Stimulated activated CD4-positive, alpha-beta T cell treated with anti-CD3 and anti-CD28 coated beads, Interleukin-2, amount 100 ng/mL, for 48 hours (primary cell): ENCODE measurements around the gene NAA35.
A peak's percentile ranks its signal among the peaks of the same experiment; 100 is the strongest.
"Not testable (repeated sequence)": the region's sequence is repeated elsewhere in the genome, so short reads cannot be mapped to it uniquely, and the experiment has no call there.

Experiments used
- DNase-seq, 2 donors: peaks; one replicate each; pipeline ENCODE4 v3.0.0-alpha.2; 2020

The NAA35 gene

DNA sequence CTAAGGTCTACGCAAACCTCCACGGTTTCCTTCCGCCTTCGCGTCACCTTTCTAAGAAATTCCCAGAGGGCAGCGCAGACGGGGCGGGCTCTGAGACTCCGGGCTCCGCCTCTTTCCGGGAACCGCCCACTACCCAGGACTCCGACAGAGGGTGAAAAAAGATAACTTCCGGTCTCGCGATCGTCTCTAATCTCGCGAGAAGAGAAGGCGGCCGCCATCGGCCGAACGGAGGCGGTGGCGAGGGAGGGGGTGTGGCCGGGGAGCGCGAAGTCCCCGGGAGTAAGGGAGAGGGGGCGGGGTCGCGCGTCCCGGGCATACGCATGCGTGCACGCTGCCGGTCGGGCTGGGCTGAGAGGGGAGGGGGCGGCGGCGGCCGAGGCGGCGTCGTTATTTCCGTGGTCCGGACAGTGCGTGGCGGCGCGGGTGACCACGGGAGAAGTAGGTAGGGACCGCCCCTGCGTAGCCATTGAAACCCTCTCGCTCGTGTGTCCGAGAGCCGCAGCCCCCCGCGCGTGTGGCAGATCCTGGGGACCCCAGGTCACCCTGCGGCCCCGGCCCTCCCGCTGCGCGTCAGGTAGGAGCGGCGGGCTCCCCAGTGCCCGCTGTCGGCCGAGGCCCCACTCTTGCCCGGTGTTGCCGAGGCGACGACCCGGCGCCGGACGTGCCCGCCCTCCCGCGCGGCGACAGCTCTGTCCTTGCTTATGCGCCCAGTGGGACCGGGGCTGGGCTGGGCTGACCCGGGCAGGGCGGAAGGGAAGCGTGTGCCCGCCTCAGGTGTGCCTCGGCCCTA is at the start of gene NAA35:
Gene NAA35, plus strand, starts transcription at position 315 of the 790 bp plus-strand sequence. CDS start 1,014 bp downstream, outside the sequence.
- peak; percentile 98 to 99 for DNase-seq

DNA sequence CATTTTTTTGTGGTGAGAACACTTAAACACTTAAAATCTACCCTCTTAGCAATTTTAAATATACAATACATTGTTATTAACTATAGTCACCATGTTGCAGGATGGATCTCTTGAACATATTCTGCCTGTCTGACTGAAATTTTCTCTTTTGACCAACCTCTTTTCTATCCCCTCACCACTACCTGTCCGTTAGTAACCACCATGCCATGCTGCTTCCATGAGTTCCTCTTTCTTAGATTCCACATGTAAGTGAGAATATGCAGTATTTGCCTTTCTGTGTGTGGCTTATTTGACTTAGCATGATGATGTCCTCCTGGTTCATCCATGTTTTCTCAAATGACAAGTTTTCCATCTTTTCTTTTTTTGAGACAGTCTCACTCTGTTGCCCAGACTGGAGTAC is 48.5 kb upstream of the NAA35 start:
- no peak for DNase-seq

DNA sequence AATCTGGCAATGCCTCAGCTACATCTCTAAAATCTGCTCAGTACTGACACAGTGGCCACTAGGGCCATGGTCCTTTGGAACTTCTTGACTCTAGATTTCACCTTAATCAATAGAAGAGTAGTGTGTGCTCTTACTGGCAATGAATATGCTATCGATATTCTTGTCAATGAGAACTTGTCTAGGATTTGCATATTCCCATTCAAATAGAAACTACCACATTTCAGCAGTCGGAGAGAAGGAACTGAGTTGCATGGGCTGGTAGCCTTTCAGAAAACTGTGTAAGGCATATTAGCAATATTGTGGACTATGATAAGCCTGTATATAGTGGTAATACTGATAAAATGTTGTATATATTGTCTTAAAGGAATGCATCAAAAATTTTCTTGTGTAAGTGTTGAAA is 45.3 kb upstream of the NAA35 start:
- no peak for DNase-seq

DNA sequence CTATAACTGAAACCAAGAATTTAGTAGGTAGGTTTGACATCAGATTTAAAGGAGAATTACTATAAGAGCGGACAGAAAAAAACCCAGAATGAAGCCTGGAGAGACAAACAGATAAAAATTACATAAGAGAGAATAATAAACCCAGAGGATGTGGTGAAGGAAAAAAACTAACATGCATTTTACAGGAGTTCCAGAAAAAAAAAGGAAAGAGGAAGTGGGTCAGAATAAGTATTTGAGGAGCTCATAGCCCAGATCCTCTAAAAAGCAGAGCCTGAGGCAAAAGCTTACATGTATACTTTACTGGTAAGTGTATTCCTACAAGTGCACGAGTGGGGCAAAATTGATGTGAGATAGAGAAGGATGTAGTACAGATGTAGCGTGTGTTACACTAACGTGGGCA is 43.1 kb upstream of the NAA35 start:
- DNase-seq = no peak

DNA sequence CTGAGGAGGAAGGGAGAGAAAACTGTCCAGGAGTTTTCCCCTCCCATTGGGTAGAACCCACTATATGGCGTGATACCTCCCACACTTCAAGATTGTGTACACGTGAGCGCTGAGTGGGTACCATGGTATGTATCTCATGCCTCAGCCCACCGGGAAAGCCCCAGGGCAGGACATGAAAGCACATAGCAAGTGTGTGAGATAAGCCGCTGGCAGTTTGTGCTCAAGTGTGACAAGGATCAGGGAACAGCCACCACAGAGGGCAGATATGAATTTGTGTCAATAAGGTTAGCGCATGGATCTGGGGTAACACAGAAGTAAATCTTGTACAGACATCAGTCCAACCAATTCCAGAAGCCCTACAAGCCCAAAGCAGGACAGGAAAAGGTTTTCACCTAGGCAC is 42.6 kb upstream of the NAA35 start:
- DNase-seq = no peak

DNA sequence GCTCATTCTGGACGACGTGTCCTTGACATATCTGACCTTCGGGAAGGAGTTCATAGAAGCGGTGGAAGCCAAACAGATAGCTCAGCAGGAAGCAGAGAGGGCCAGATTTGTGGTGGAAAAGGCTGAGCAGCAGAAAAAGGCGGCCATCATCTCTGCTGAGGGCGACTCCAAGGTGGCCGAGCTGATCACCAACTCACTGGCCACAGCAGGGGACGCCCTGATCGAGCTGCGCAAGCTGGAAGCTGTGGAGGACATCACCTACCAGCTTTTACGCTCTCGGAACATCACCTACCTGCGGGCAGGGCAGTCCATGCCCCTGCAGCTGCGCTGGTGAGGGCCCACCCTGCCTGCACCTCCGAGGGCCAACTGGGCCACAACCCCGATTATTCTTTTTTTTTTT is 41.6 kb upstream of the NAA35 start:
- no peak for DNase-seq

DNA sequence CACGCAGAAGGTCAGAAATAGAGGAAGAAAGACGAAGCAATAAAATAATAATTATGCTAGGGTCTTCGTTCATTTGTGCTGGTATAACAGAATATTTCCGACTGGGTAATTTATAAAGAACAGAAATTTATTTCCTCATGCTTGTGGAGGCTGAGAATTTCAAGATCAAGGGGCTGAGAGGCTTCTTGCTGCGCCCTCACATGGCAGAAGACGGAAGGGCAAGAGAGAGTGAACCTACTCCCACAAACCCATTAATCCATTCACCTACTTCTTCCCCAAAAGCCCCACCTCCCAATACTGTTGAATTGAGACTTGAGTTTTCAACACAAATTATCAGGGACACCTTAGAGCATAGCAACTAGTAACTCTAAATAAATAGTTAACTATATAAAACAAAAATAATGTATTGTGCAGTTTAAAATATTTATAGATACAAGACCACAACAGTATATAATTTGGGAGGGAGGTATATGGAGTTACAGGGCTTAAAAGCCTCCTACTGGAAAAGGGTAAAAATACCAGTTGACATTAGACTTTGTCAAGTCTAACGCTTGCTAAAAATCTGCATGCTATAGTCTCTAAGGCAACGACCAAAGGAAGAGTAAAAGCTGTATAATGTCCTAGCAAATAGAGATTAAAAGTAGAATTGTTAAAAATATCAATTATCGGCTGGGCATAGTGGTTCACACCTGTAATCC is 40.3 kb upstream of the NAA35 start:
- DNase-seq = peak; percentile 32 to 42

DNA sequence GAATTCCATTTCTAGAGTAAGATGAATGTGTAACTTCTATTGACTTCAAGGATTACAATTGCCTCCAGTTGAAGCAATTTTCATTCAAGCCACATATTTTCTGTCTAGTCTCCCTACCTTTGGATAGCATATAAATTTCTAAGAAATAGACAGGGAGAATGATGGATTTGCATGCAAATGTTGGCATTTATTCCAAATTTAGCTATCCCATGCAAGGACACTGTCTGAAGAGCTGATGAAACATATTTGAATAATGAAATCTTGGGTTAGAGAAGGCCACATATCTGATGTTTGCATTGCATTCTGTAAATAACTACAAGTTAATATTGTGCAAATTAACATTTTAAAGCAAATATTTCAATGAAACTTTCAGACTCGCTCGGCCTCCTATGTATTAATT is 36.0 kb upstream of the NAA35 start:
- no peak for DNase-seq

DNA sequence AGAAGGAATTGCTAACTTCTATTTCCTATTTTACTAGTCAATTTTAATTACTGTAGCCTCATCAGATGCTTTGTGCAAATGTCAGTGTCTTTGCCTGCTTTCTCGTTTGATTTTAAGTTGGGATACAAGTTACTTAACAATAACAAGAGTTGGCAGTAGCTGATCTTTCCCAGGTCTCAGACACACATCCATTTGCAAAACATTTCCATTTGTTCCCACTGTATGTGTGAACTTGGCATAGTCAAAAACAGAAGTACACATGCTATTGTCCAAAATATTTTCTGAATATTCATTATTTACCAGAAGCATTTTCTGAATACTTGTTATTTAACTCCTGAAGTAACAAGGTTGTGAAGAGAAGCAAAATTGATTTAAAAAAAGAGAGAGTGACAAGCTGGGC is 35.0 kb upstream of the NAA35 start:
- DNase-seq = no peak

DNA sequence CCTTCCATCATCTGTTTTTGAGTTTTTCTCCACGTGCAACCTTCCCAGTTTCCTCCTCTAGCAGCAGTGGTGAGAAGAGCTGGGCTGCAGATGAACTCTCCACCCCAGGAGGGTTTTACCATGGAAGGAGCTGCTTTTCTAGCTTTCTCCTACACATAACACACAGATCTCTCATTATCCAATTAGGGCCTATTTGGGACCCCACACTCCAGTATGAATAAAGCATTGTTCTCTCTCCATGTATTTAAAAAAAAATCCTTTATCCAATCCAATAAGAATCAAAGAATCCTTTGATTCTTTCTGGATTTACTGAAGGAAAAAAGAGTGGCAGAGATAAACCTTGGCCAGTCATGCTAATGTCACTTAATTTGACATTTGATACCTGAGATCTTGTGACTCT is 31.6 kb upstream of the NAA35 start:
- no peak for DNase-seq

DNA sequence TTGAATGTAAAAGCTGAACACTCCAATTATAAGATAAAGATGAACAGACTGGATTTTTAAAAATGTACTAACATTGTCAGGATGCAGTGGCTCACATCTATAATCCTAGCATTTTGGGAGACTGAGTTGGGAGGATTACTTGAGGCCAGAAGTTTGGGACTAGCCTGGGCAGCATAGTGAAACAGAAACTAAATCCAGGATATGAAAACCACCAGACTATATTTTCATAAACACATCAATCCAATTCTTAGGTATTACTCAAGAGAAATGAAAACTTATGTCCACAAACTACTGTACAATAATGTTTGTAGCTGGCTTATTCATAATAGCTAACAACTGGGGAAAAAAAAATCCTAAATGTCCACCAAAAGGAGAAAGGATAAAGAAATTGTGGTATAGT is 26.8 kb upstream of the NAA35 start:
- no peak for DNase-seq

DNA sequence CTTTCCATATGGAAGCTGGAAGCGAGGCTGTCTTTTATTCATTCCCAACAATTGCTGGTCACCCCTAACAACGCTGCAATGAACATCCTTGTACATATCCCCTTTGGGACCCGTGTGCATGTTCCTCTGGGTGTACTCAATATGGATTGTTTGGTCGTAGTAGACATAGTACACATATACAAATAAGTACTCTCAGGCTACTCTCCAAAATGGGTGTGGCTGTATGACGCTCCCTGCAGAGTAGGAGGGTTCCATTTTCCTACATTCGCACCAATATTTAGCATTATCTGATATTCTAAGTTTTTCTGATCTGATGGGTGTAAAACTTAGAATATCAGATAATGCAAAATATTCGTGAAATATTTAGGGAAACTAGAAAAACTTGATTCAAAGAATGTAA is 23.2 kb upstream of the NAA35 start:
- no peak for DNase-seq

DNA sequence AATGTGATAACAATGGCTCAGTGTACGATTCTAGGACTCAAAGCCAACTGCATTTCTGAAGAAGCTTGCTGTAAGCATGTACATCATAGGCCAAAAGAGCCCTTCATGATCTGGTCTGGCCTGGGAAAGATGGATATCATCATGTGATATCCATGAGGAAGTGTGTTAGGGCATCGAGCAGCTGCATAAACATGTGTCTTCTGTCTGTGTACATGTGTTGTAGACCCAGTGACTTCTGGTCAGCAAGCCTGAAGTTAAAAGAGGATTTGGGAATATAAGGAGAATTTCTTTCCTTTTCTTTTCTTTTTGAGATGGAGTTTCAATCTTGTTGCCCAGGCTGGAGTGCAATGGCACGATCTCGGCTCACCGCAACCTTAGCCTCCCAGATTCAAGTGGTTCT is 15.5 kb upstream of the NAA35 start:
- no peak for DNase-seq

DNA sequence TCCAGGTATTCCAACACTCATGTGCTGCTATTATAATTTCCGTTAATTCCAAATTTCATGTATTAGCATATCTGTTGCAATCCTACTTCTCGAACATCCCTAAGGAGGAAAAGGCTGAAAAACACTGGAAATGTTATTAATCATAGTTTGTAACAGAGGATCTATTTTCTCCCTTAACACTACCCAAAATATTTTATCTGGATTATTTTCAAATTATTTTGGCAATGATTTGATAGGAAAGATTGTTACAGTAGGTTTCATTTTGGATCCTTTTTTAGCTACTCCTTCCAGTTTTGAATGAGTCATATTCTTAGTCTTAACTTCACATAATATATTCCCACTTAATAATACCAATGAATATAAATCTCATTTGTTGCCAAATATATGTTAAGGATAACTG is 13.9 kb upstream of the NAA35 start:
- no peak for DNase-seq

DNA sequence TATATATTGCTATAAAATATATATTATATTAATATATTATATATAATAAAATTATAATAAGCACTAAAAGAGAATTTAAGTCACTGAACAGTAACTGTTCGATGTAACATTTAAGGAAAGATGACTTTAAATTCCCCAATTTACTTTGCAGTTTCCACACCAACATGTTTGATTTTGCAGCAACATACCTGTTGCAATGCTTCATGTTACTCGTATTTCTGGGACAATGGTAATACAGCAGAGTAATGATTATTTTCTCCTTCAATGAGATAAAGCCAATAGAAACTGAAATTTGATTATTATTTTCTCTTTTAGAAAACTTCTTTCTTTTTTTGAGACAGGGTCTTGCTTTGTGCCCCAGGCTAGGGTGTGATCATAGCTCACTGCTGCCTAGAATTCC is 9.5 kb upstream of the NAA35 start:
- DNase-seq = no peak

DNA sequence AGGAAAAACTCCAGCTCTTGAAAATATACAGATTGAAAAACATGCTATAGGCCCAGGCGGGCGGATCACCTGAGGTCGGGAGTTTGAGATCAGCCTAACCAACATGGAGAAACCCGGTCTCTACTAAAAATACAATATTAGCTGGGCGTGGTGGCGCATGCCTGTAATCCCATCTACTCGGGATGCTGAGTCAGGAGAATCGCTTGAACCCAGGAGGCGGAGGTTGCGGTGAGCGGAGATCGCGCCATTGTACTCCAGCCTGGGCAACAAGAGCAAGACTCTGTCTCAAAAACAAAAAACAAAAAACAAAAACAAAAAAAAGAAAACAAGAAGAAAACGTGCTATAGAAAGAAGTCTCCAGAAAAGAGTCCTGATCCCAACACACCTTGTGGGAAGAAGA is 5.0 kb upstream of the NAA35 start:
- not testable (repeated sequence) for DNase-seq

DNA sequence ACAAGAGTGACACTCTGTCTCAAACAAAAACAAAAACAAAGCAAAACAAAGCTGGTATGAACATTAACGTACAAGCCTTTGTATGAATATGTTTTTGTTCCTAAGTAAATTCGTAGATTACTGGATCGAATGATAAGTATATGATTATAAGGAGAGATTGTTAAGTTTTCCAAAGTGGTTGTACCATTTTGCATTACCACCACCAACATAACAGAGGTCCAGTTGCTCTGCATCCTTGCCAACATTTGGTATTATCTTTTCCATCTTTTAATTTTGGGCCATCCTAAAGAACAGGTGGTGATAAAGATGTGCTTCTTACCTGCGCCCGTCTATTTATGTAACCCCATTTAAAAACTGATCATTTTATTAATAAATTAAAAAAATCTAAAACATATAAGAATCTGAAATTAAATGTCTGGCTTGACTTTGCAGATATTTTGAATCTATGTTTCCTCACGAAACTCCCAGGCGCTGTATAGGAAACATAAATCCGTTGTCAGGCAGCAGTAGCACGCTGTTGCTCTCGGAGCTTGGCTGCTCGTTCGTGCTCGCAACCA is 593 bp upstream of the NAA35 start:
- no peak for DNase-seq

DNA sequence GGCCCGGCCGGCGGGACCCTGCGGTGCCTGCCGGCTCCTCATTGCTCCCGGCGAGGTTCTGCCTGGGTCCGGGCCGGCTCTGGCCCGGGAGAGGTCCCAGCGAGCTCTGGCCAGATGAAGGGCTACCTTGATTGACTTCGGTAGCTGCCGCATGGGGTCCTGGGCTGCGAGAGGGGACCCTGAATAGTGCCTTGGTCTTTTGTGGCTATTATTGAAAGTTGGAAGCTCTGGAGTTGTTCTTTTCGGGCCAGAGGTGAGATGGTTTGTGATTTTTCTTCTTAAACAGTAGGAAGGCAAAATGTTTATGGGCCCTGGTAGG is 635 bp downstream of the NAA35 start:
- no peak for DNase-seq

DNA sequence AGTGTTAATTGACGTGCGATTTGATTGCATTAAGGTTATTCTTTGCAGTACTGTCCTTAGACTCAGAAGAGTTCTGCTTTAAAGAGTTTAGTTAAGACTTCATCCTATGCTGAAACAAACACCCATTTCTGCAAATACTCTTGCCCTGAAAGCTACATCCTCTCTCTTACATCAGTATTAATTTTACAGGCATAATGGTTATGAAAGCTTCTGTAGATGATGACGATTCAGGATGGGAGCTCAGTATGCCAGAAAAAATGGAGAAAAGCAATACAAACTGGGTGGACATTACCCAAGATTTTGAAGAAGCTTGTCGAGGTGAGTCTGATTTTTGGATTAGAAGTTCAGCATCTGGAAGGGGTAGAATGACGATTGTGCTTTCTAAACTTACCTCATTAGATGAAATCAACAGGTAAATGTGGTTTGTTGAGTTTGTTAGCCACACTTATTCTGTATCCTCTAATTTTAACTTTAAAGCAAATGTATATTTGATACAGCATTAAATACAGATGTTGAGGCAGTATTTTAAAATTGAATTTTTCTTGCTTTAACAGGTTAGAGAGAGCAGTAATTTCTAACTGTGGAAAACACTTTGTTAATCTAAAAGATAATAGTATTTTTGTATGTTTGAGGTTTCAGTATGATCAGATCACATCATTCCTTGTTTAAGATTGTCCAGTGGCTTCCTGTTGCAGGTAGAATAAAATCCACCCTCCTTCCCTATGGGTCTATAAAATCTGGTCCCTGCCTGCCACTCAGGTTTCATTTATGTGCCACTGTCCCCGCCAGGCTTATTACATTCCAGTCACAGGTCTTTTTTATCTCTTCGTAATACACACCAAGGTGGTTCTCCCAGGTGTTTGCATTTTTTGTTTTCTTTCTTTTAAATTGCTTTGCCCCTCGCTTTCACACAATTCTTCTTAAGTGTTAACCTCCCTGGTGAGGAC is 1.3 kb downstream of the NAA35 start:
- no peak for DNase-seq

DNA sequence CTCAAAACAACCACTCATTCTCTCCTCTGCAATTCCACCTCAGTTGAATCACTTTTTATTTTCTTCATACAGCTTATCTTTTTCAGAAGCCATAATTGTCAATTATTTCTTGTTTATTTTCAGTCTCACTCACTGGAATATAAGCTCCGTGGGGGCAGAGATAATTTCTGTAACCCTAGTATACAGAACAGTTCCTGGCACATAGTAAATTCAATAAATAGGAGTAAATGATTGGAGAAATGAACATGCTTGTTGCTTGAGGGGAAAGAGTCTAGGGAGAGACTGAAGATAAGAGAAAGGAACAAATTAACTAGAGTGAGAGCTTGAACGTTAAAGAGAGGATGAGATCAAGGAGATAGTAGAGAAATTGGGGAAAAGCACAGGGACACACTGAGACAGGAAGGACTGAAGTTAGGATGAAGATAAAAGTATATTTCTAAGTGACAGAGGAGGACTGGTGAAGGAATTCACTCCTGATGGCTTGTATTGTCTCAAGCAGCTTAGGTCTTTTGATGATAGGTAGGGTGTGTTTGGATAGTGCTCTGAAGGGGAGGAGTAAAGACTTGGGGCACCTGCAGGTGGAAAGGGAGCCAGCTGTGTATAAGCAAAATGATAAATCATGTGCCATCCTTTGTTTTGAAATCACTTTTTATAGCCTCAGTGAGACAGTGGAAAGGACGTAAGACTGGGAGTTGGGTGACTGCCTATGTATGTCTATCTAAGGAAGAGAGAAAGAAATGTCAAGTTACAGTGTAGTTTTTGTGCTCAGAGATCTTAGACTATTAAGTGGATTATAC is 2.2 kb downstream of the NAA35 start:
- DNase-seq = no peak

DNA sequence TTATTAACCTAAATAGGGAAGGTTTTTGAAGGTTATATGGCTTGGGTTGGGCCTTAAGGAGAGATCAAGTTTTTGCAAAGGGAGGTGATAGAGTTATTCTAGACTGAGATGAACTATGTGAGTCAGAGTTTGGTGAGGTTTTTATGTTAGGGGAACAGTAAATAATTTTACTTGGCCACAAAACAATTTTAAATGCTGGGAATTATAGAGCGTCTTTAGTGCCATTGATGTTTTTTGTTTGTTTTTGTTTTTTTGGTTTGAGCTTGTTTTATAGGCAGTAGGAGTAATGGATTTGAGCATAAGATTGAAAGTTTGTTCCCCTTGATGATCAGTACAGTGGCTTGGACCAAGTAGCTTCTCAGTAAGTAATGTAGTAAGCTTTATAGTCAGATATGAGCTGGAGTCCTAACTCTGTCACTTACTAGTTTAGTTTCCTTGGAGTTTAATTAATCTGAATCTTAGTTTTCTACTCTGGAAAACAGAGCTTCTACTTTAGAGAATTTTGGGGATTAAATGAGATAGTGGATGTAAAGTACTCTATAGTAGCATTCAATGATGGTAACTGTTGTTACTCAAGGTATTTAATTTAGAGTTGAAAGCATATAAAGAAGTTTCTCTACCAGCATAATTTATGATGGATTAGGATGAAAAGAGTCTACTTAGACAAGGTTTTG is 2.9 kb downstream of the NAA35 start:
- DNase-seq = no peak

DNA sequence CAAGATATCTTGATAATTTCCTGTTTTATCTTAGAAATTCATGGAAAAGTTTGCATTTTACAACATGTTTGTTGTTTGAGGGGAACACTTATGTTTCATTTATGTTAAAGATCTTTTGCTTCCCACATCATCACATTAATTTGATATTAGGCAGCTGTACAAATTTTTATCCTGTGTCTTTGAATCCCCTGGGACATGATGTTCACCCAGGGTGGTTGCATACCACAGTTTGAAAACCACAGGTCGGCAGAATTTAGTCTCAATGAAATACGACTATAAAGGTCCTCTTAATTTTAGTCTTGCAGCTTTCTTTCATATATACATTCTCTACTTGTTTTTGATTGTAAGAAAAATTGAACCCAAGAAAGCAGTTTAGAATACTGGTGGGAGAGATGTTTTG is 3.7 kb downstream of the NAA35 start:
- no peak for DNase-seq
